Measurements from ENCODE around the gene STK38L.
A peak's percentile ranks its signal among the peaks of the same experiment; 100 is the strongest.

The STK38L gene

GRCh38 chr12:27284021-27284420, 39.9 kb downstream of the STK38L start:
- in situ Hi-C loops (cut with HindIII; ENCODE audit: low sequenced_read_pairs): no loop called here
- no peak for TF ChIP-seq CTCF (IDR thresholded peaks at IDR 0.05; ENCODE audit: low read depth, low read length)
- DNase-seq (ENCODE audit: low read depth, low spot score): no peak
- no peak overlapping the region for H3K4me3 ChIP-seq (ENCODE audit: low read depth, low read length)

- H3K4me3 ChIP-seq (ENCODE audit: low read depth, low read length): no peak overlapping the region
- DNase-seq (ENCODE audit: low read depth, low spot score): peak; percentile 85
- in situ Hi-C loops (cut with HindIII; ENCODE audit: low sequenced_read_pairs): no loop called here
These were observed 40.7 kb downstream of the STK38L start for GRCh38 chr12:27284751-27285150.

GRCh38 chr12:27285403-27285802, 41.3 kb downstream of the STK38L start:
- H3K4me3 ChIP-seq (ENCODE audit: low read depth, low read length): no peak overlapping the region
- in situ Hi-C loops (cut with HindIII; ENCODE audit: low sequenced_read_pairs): no loop called here
- DNase-seq (ENCODE audit: low read depth, low spot score): peak; percentile 35
- no peak for TF ChIP-seq CTCF (IDR thresholded peaks at IDR 0.05; ENCODE audit: low read depth, low read length)

More at GRCh38 chr12:27284751-27285150, 40.7 kb downstream of the STK38L start:
- no peak for TF ChIP-seq CTCF (IDR thresholded peaks at IDR 0.05; ENCODE audit: low read depth, low read length)

- no peak for TF ChIP-seq CTCF (IDR thresholded peaks at IDR 0.05; ENCODE audit: low read depth, low read length)
- no peak overlapping the region for H3K4me3 ChIP-seq (ENCODE audit: low read depth, low read length)
- in situ Hi-C loops (cut with HindIII; ENCODE audit: low sequenced_read_pairs): no loop called here
- no peak for DNase-seq (ENCODE audit: low read depth, low spot score)
These were observed 45.3 kb downstream of the STK38L start for GRCh38 chr12:27289414-27289813.

- in situ Hi-C loops (cut with HindIII; ENCODE audit: low sequenced_read_pairs): no loop called here
- TF ChIP-seq CTCF (IDR thresholded peaks at IDR 0.05; ENCODE audit: low read depth, low read length): no peak
- no peak for DNase-seq (ENCODE audit: low read depth, low spot score)
- H3K4me3 ChIP-seq (ENCODE audit: low read depth, low read length): no peak overlapping the region
These were observed 46.5 kb downstream of the STK38L start for GRCh38 chr12:27290501-27291168.

GRCh38 chr12:27291862-27292261, 47.8 kb downstream of the STK38L start:
- H3K4me3 ChIP-seq (ENCODE audit: low read depth, low read length): no peak overlapping the region
- DNase-seq (ENCODE audit: low read depth, low spot score): no peak
- in situ Hi-C loops (cut with HindIII; ENCODE audit: low sequenced_read_pairs): no loop called here

More at GRCh38 chr12:27291862-27292261, 47.8 kb downstream of the STK38L start:
- TF ChIP-seq CTCF (IDR thresholded peaks at IDR 0.05; ENCODE audit: low read depth, low read length): no peak
